Measurements from ENCODE around the gene MRTFB. TPM values are rescaled to one million over a fixed set of nuclear protein-coding genes. Genes with fewer than 3 reads are reported as not detected.
A peak's percentile ranks its signal among the peaks of the same experiment; 100 is the strongest.

Gene MRTFB
- total RNA-seq, 1 experiment from 2014 or later: 67.3 TPM

- TF ChIP-seq, protein P1, sequence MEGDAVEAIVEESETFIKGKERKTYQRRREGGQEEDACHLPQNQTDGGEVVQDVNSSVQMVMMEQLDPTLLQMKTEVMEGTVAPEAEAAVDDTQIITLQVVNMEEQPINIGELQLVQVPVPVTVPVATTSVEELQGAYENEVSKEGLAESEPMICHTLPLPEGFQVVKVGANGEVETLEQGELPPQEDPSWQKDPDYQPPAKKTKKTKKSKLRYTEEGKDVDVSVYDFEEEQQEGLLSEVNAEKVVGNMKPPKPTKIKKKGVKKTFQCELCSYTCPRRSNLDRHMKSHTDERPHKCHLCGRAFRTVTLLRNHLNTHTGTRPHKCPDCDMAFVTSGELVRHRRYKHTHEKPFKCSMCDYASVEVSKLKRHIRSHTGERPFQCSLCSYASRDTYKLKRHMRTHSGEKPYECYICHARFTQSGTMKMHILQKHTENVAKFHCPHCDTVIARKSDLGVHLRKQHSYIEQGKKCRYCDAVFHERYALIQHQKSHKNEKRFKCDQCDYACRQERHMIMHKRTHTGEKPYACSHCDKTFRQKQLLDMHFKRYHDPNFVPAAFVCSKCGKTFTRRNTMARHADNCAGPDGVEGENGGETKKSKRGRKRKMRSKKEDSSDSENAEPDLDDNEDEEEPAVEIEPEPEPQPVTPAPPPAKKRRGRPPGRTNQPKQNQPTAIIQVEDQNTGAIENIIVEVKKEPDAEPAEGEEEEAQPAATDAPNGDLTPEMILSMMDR (IDR thresholded peaks at IDR 0.05; ENCODE audit: unreplicated experiment): peak; percentile 36
- Mint-ChIP-seq H3K36me3 (ENCODE audit: insufficient read depth, unreplicated experiment) (peaks cover 4% of the 10 kb centered on the region), H3K27ac (ENCODE audit: unreplicated experiment) (peak overlapping the region; percentile 2), H3K9me3 (ENCODE audit: low read depth, unreplicated experiment) (no peaks in the 10 kb centered on the region), H3K27me3 (ENCODE audit: unreplicated experiment) (no peaks in the 10 kb centered on the region), H3K4me3 (ENCODE audit: low read depth, unreplicated experiment) (no peak overlapping the region), H3K4me1 (ENCODE audit: low read depth, unreplicated experiment) (peaks cover 30% of the 10 kb centered on the region)
- intact Hi-C loops (cut with micrococcal nuclease; ENCODE audit: unreplicated experiment): loop anchor here (5.0 to 10.0 kb wide), 3 partner anchors 114 to 231 kb away; partner anchors contain the start of gene MRTFB
- BruUV-seq (replicated peaks): no TSS peak
- DNase-seq: no peak
- CTCF ChIA-PET: interaction anchor here (0.6 to 1.2 kb wide), 3 partner anchors 90 to 262 kb away, joined by 3 to 4 read pairs (median 4); no protein-coding TSS in a partner anchor
Observed at GRCh38 chr16:14186007-14186794, 115.1 kb downstream of the MRTFB start.

DNA sequence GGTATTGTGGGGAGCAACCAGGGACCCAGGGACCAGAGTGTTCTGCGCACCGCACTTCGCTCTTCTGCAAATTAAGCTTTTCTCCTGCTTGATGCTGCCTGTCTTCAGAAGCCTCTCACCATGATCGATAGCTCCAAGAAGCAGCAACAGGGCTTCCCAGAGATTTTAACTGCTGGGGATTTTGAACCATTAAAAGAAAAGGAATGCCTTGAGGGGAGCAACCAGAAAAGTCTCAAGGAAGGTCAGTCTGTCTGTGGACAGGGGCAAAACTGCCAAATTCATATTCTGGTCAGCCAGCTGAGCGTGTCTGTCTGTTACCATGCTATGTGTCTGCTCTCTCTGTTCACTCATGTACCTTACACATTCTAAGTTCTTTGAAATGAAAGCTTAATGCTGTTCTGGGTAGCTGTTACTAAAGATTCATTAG, 115.7 kb downstream of the MRTFB start:
- intact Hi-C loops (cut with micrococcal nuclease; ENCODE audit: unreplicated experiment): loop anchor here (5.0 to 10.0 kb wide), 3 partner anchors 115 to 232 kb away; partner anchors contain the start of gene MRTFB
- no peak for DNase-seq
- Mint-ChIP-seq H3K4me3 (ENCODE audit: low read depth, unreplicated experiment) (no peak overlapping the region), H3K27ac (ENCODE audit: unreplicated experiment) (no peak overlapping the region), H3K36me3 (ENCODE audit: insufficient read depth, unreplicated experiment) (peaks cover 4% of the 10 kb centered on the region), H3K9me3 (ENCODE audit: low read depth, unreplicated experiment) (no peaks in the 10 kb centered on the region), H3K4me1 (ENCODE audit: low read depth, unreplicated experiment) (peaks cover 30% of the 10 kb centered on the region), H3K27me3 (ENCODE audit: unreplicated experiment) (no peaks in the 10 kb centered on the region)
- TF ChIP-seq, protein P1 (IDR thresholded peaks at IDR 0.05; ENCODE audit: unreplicated experiment): no peak
- BruUV-seq (replicated peaks): no TSS peak
- CTCF ChIA-PET: interaction anchor here (1.0 to 1.2 kb wide), 2 partner anchors 90 to 263 kb away, joined by 4 read pairs; no protein-coding TSS in a partner anchor

DNA sequence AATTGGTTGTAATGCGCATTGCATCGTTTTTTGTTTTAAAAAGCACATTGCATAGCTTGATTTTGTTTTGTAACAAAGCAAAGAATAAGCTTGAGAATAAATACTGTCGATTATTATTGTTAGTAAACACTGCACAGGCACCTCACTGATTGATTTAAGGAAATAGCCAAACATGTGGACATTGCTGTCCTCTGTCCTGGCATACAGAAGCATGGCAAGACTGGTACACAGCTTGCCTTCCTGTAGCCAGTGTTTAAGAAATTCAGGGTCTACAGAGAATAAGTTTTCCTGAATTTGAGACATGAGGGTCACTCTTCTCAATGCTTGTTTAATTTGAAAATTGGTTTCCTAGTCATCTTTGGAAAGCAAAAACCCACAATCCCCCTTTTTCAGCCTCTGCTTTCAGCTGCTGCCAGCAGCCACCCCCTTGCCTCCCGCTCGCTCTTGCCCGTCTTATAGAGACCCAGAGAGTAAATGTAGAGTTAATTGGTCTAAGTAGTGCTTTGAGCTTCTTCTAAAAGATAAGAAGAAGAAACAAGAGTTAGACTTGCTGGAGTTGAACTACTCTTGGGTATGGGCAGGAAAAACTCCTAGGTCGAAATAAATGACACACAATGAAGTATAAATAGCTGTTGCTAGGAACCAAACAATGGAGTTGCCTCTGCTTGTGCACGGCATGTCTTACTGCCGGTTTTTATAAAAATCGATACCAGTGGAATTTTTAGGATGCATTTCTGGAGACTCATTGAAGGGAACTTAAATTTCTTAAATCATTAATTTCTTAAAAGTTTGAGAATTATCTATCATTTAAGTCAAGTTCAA, 116.6 kb downstream of the MRTFB start:
- intact Hi-C loops (cut with micrococcal nuclease; ENCODE audit: unreplicated experiment): loop anchor here (5.0 to 10.0 kb wide), 3 partner anchors 115 to 233 kb away; partner anchors contain the start of gene MRTFB
- Mint-ChIP-seq H3K4me3 (ENCODE audit: low read depth, unreplicated experiment) (no peak overlapping the region), H3K27me3 (ENCODE audit: unreplicated experiment) (no peaks in the 10 kb centered on the region), H3K4me1 (ENCODE audit: low read depth, unreplicated experiment) (peaks cover 30% of the 10 kb centered on the region), H3K27ac (ENCODE audit: unreplicated experiment) (peak overlapping the region; percentile 24), H3K9me3 (ENCODE audit: low read depth, unreplicated experiment) (no peaks in the 10 kb centered on the region), H3K36me3 (ENCODE audit: insufficient read depth, unreplicated experiment) (peaks cover 4% of the 10 kb centered on the region)
- TF ChIP-seq, protein P1 (IDR thresholded peaks at IDR 0.05; ENCODE audit: unreplicated experiment): no peak
- BruUV-seq (replicated peaks): no TSS peak
- CTCF ChIA-PET: no interaction called here
- no peak for DNase-seq

DNA sequence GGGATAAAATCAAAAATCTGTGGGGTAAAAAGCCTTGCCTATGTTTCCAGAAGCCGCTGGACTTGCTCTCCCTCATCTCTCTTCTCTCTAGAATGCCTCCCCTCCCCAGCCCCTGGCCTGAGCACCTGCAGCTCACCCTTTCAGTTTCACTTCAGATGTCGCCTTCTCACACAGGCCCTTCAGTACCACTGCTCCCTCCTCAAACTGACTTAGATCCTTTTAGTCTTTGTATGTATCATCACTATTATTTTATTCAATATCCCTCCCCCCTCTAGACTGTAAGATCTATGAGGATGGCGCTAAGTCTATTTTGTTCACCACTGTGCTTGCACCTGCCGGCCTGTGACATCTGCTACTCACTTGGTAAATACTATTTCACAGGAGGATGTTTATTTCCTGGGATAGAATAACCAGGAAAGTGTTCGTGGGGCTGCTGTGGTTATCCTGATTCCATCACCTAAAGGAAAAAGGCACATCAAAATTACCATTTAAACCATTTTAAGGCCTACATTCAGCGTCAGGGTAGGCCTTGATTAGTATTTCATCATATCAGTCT, 122.3 kb downstream of the MRTFB start:
- BruUV-seq (replicated peaks): no TSS peak
- CTCF ChIA-PET: no interaction called here
- no peaks in the 10 kb centered on the region for H3K36me3 Mint-ChIP-seq (ENCODE audit: insufficient read depth, unreplicated experiment)
- DNase-seq: no peak
- H3K9me3 Mint-ChIP-seq (ENCODE audit: low read depth, unreplicated experiment): no peaks in the 10 kb centered on the region
- no peak overlapping the region for H3K4me3 Mint-ChIP-seq (ENCODE audit: low read depth, unreplicated experiment)
- H3K4me1 Mint-ChIP-seq (ENCODE audit: low read depth, unreplicated experiment): peaks cover 11% of the 10 kb centered on the region
- intact Hi-C loops (cut with micrococcal nuclease; ENCODE audit: unreplicated experiment): no loop called here
- no peaks in the 10 kb centered on the region for H3K27me3 Mint-ChIP-seq (ENCODE audit: unreplicated experiment)
- H3K27ac Mint-ChIP-seq (ENCODE audit: unreplicated experiment): peak overlapping the region; percentile 9
- TF ChIP-seq, protein P1 (IDR thresholded peaks at IDR 0.05; ENCODE audit: unreplicated experiment): no peak
